AG04450 (cell line): ENCODE data around the gene TADA3. TPM values are rescaled to one million over a fixed set of nuclear protein-coding genes. Genes with fewer than 3 reads are reported as not detected.

Source experiments
- CTCF ChIA-PET: fragments of 300-600, 350-600 bp; formaldehyde crosslinking; extraction: SDS; loops from one replicate; lab custom pipeline; 2022; ENCODE audit warnings: antibody characterized with exemption, inconsistent platforms; lab: Charles Lee
- POLR2A ChIA-PET: fragments of 350-600 bp; formaldehyde crosslinking; extraction: SDS; loops from one replicate; lab custom pipeline; 2021; ENCODE audit warnings: antibody characterized with exemption, inconsistent platforms; lab: Yijun Ruan, JAX
- DNase-seq: peaks from one replicate; pipeline ENCODE4 v3.0.0-alpha.2; 2011; ENCODE audit warnings: low read depth, low spot score
- H3K27ac ChIP-seq: one replicate; pipeline ENCODE4 v1.5.1; 2012; ENCODE audit warnings: low read depth, low read length, control low read depth
- H3K27me3 ChIP-seq: one replicate; pipeline ENCODE4 v1.6.0; 2012; ENCODE audit warnings: low read length; ENCODE audit not compliant: control insufficient read depth, insufficient read depth
- H3K4me3 ChIP-seq: 2 replicates; pipeline ENCODE4 v1.5.1; 2011; ENCODE audit warnings: mild to moderate bottlenecking, low read depth, low read length, control low read depth
- H3K9me3 ChIP-seq: 2 replicates; pipeline ENCODE4 v1.5.1; 2012; ENCODE audit warnings: low read length; ENCODE audit not compliant: control insufficient read depth, insufficient read depth
- polyA plus RNA-seq: library from polyadenylated mRNA; depleted of rRNA; stranded (reverse); fragments of >200 nt; gene quantifications from 2 replicates; pipeline ENCODE4 v1.2.3, GENCODE V29; 2011
- TF ChIP-seq, protein P1 (sequence below): IDR thresholded peaks from 2 replicates; pipeline ENCODE4 v1.5.1; 2011; ENCODE audit warnings: low read depth, low read length, control low read depth, inconsistent platforms

Gene TADA3
- polyA plus RNA-seq, 1 experiment = 61.8 TPM

GRCh38 chr3:9786825-9787669 lies 5.2 kb downstream of the TADA3 start:
- DNase-seq = no peak
- CTCF ChIA-PET = interaction anchor here (0.8 kb wide), 1 partner anchor 13 kb away, joined by 3 read pairs; no protein-coding TSS in a partner anchor
- POLR2A ChIA-PET = no interaction called here

DNA sequence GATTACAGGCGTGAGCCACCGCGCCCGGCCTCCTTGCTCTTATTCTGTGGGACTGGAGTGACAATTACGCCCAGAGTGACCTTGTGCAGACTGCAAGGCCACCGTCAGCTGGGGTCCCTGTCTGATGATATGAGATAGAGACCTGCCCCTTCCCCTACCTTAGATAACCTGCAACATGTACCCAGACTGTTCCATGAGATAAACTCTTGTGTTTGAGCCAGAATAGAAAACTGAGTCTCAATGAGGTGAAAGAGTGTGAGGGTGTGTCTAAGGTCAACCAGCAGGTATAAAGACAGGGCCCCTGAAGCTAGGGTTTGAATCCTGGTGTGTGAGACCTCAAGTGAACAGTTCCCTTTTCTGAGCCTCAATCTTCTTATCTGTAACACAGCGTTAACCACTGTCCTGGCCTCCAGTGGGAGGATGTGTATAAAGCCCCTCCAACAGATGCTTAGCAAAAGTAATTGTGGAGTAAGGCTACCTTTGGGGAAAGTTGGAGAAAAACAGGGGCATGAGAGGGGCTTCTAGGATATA lies 6.0 kb downstream of the TADA3 start:
- no peak overlapping the region for H3K4me3 ChIP-seq
- ChIA-PET POLR2A (no interaction called here), CTCF (interaction anchor here (0.8 kb wide), 1 partner anchor 14 kb away, joined by 3 read pairs; no protein-coding TSS in a partner anchor)
- DNase-seq = no peak
- TF ChIP-seq, protein P1, sequence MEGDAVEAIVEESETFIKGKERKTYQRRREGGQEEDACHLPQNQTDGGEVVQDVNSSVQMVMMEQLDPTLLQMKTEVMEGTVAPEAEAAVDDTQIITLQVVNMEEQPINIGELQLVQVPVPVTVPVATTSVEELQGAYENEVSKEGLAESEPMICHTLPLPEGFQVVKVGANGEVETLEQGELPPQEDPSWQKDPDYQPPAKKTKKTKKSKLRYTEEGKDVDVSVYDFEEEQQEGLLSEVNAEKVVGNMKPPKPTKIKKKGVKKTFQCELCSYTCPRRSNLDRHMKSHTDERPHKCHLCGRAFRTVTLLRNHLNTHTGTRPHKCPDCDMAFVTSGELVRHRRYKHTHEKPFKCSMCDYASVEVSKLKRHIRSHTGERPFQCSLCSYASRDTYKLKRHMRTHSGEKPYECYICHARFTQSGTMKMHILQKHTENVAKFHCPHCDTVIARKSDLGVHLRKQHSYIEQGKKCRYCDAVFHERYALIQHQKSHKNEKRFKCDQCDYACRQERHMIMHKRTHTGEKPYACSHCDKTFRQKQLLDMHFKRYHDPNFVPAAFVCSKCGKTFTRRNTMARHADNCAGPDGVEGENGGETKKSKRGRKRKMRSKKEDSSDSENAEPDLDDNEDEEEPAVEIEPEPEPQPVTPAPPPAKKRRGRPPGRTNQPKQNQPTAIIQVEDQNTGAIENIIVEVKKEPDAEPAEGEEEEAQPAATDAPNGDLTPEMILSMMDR = no peak
- no peaks in the 10 kb centered on the region for H3K27me3 ChIP-seq
- H3K27ac ChIP-seq = no peak overlapping the region
- H3K9me3 ChIP-seq = peaks cover 2% of the 10 kb centered on the region; the same call in 1 of the 2 replicates

More at GRCh38 chr3:9786825-9787669, 5.2 kb downstream of the TADA3 start:
- TF ChIP-seq, protein P1 = peak; percentile 51
- no peak overlapping the region for H3K27ac ChIP-seq
- H3K27me3 ChIP-seq = no peaks in the 10 kb centered on the region
- no peak overlapping the region for H3K4me3 ChIP-seq
- H3K9me3 ChIP-seq = peaks cover 2% of the 10 kb centered on the region; the same call in 1 of the 2 replicates

GRCh38 chr3:9785602-9786001 lies 6.7 kb downstream of the TADA3 start:
- DNase-seq = no peak
- CTCF ChIA-PET = no interaction called here
- Histone ChIP-seq H3K9me3 (peaks cover 2% of the 10 kb centered on the region; the same call in 1 of the 2 replicates), H3K4me3 (no peak overlapping the region), H3K27ac (no peak overlapping the region), H3K27me3 (no peaks in the 10 kb centered on the region)
- TF ChIP-seq, protein P1 = no peak
- POLR2A ChIA-PET = no interaction called here

- Histone ChIP-seq H3K27ac (no peak overlapping the region), H3K9me3 (peaks cover 2% of the 10 kb centered on the region; the same call in 1 of the 2 replicates), H3K27me3 (no peaks in the 10 kb centered on the region), H3K4me3 (no peak overlapping the region)
- TF ChIP-seq, protein P1 = no peak
- CTCF ChIA-PET = interaction anchor here (0.6 kb wide), 1 partner anchor 16 kb away, joined by 5 read pairs; no protein-coding TSS in a partner anchor
- POLR2A ChIA-PET = interaction anchor here (0.7 kb wide), 1 partner anchor 433 kb away, joined by 5 read pairs; no protein-coding TSS in a partner anchor
- no peak for DNase-seq
Measured at GRCh38 chr3:9784965-9785364, 7.3 kb downstream of the TADA3 start.
